ENCODE results near the gene ZMYND12. TPM values are rescaled to one million over a fixed set of nuclear protein-coding genes. Genes with fewer than 3 reads are reported as not detected.

ZMYND12 gene
- total RNA-seq = 1.8 and 6.3 TPM in 2 replicates

GRCh38 chr1:42456010-42456753 is at the start of gene ZMYND12, which contains the start of gene PPCS:
TSS of gene ZMYND12 (minus strand) at chr1:42456022. CDS start at chr1:42455997, 25 bp downstream.
TSS of gene PPCS (plus strand) at chr1:42456543. CDS start at chr1:42456566, 23 bp downstream.

DNA sequence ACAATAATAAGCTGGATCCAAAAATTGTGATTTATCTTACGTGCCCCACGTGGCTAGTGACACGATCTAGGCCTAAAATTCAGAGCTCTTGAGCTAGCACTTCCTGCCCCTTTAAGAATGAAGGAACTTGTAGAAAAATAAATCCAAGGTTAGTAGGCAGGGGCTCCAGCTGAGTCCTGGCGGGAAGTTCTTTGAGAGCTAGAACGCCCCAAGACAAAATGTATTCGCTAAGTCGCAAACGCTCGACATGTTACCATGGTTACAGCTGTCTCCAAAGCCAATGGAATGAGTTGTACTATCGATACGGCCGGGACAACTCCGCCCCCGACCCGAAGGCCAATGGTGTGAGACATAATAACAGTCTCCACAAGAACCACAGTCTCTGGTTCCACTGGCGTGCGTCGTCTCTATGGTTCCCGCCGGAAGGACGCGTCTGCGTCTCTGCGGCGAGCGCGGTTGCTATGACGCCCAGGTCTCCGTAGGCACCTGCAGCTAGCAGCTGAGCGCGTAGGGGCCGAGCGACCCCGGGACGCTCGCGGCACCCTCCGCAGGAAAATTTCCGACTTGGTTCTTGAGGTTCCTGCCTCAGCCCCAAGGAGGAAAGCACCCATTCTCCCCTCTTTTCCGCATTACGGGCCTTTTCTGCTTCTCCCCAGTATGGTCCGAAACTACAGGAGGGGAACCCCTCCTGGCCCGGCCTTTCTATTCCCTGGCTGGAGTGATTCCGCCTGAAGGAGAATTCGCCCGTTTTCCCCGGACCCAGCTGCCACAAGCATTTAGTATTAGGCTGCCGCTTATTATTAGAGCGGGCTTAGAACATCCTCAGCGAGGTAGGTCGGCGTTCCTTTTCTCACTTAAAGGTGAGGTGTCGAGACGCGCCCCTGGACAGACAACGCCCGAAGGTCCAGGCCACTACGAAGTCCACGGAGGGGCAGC is 7.3 kb upstream of the ZMYND12 start, which contains the start of gene CCDC30:
Gene CCDC30, plus strand, starts transcription at position 459 of the 936 bp plus-strand sequence. CDS start 17,266 bp downstream, outside the sequence.

GRCh38 chr1:42380586-42381279 is 75.1 kb downstream of the ZMYND12 start, which contains the start of gene RIMKLA:
TSS of gene RIMKLA (plus strand) at chr1:42380792. CDS start at chr1:42380935, 143 bp downstream.

Small RNA genes lying within 50 kb of the gene (small RNA-seq; reads per million reads assigned to genes)
- gene TMSB4XP1 = not detected

Other genes starting within 250 kb of the ZMYND12 start
- 34.5 and 38.8 TPM in 2 replicates for gene FOXJ3, start 120.8 kb downstream of the ZMYND12 start, total RNA-seq
- under 0.01 TPM in 1 of 2 replicates, not detected in the other for gene RIMKLA, start 75.2 kb downstream of the ZMYND12 start, total RNA-seq
- 68.7 and 75.6 TPM in 2 replicates for gene PPCS, start 521 bp upstream of the ZMYND12 start, total RNA-seq
- gene CCDC30, start 7.3 kb upstream of the ZMYND12 start, total RNA-seq = 0.33 and 2.4 TPM in 2 replicates
- gene PPIH, start 202.4 kb upstream of the ZMYND12 start, total RNA-seq = 13.0 and 15.8 TPM in 2 replicates
- gene YBX1, start 226.4 kb upstream of the ZMYND12 start, total RNA-seq = 180 and 621 TPM in 2 replicates